KBM-7 (cell line): Measurements from ENCODE around the gene FBLN2.

Experiments used
- DNase-seq: peaks from one replicate; pipeline ENCODE4 v3.0.0-alpha.2; 2015
- in situ Hi-C: fragments of 300-500 bp; cut with MboI; formaldehyde crosslinking; loops from 2 replicates; pipeline ENCODE4 v1.14.3; 2020; ENCODE audit warnings: low sequenced_read_pairs, low pct_unique_long_range_greater_than_20kb, mixed read lengths

Gene FBLN2

DNA sequence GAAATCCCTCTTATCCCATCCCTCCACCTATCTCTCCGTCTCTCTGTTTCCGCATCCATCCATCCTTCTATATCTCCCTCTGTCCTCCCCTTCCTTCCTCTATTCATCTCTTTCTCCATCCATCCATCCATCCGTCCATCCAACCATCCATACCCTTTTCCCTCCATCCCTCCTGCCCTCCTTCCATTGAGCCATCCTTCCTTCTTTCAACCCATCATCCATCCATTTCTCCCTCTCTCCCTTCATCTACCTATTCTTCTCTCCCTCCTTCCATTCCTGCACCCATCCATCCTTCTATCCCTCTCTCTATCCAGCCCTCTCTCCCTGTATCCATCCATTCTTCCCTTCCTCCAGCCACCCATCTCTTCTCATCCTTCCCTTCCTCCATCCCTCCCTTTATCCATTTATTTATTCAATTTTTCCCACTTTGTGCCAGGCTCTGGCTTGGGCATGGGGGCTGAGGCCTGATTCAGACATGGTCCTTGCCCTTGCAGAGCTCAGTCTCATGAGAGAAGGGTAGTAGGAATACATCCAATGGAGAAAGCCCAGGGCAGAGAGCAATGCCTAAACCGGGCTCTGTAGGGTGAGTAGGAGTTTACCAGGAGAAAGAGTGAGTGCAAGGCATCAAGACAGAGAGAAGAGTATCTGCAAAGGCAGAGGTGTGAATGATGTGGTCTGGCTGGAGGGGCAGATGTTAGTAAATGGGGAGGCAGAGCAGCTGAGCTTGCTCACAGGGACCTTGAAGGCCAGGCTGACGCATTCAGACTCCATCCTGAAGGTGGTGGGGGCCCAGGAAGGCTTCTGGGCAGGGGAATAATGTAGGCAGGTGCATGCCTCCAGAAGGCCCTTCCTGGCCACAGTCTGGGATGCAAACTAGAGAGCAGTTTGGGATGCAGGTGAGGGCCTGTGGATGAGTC, 19.5 kb upstream of the FBLN2 start:
- DNase-seq, result no peak
- in situ Hi-C loops, result no loop called here

GRCh38 chr3:13530241-13531009, 18.5 kb upstream of the FBLN2 start:
- no peak for DNase-seq
- in situ Hi-C loops, result no loop called here

DNA sequence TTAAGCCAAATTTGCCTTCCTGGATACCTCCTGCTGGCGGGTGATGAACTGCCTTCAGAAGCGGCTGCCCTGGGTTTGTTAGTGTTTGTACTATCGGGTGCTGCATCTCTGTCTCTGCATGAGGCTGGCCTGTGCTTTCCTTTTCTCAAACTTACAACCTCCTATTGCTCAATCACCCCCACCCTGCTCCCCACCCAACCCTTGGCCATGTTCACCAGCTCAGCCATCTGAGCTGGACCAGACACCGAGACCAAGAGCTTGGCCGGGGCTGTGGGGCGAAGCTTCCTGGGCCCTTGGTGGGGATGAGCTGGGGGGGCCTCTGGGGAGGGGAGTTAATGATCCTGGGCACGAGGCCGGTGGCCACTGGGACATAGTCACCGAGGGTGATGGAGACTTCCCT, 16.8 kb upstream of the FBLN2 start:
- in situ Hi-C loops, result no loop called here
- no peak for DNase-seq

- no peak for DNase-seq
- in situ Hi-C loops, result no loop called here
These were observed 16.3 kb upstream of the FBLN2 start for GRCh38 chr3:13532631-13533030.

DNA sequence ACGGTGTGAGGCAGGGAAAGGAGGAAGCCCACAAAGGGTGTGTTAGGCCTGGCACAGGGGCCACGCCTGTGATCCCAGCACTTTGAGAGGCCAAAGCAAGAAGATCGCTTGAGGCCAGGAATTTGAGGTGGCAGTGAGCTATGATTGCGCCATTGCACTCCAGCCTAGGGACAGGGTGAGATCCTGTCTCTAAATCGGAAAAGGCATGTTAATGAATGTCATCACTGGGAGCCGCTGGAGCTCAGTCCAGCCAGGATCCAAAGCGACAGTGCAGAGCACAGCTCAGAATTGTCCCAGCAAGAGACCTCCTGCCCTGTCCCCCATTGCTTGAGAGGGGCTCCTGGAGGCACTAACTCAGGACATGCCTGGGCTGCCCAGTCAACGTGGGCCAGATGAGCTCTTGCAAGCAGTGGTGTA, 15.0 kb upstream of the FBLN2 start:
- in situ Hi-C loops, result no loop called here

DNA sequence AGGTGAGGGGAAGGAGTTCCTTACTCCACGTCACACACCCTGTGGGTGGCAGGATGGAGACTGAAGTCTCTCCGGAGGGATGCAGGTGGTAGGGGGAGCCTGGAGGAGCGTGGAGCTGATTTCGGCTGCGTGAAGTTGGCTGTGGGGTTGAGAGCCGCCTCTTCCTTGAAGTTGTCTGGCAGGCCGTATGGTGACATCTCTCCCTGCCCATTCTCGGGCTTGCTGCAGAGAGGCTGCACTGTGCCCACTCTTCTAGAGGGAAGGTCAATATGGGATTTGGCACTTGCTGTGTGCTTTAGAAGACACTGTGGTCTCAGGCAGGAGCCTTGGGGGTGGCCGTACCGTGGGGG, 13.4 kb upstream of the FBLN2 start:
- in situ Hi-C loops, result no loop called here
- no peak for DNase-seq

More for the DNA sequence above, 15.0 kb upstream of the FBLN2 start:
- no peak for DNase-seq

GRCh38 chr3:13535905-13536304, 13.0 kb upstream of the FBLN2 start:
- in situ Hi-C loops, result no loop called here
- no peak for DNase-seq

DNA sequence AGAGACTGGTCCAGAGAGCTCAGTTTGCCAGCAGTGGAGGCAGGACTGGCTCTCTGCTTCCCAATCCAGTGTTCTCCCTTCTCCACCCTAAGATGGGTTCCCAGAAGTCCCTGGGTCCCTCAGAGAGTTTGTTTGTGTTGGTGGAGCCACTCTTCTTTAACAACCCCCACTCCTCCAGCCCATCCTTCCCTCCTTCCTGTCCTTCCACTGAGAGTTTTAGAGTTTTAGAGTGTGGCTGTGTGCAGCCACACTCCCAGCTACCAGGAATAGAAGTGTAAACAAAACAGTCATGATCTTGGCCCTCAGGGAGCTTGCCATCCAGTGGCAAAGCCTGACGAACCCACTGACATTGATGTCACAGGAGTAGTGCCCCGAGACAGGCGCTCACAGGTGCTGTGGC, 12.5 kb upstream of the FBLN2 start:
- DNase-seq, result no peak
- in situ Hi-C loops, result no loop called here

DNA sequence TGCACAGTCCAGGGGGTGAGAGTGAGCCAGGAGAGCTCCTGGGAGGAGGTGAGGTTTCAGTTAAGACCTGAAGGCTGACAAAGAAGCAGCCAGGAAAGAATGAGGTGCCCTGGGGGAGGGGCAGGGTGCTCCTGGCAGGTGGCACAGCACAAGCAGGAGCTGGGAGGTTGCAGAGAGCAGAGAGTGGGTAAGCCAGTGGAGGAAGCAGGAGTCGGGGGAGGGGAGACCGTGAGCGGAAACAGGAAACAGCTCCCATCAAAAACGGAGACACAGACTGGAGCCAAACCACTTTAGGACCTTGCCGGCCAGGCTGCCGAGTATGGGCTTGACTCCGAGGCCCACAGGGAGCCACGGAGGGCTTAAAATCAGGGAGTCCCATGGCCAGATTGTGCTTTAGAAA, 12.1 kb upstream of the FBLN2 start:
- in situ Hi-C loops, result no loop called here
- DNase-seq, result peak; percentile 66

GRCh38 chr3:13537244-13537908, 11.5 kb upstream of the FBLN2 start:
- DNase-seq, result no peak
- in situ Hi-C loops, result no loop called here

DNA sequence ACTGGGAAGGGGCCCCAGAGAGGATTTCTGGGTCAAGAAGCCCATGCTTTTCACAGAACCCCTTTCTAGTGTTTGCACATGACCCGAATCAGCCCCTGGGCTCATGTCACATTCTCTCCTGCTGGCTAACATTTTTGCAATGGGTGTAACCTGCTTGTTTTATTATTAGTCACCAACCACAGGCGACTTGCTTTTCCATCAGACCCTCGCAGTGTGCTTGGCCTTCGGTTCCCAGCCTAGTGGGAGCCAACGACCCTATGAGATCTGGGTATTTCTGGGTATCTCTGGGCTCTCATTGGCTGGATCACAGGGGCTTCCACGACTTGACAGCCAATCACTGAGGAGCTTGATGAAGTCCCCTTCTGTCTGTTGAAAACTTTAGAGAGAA, 11.0 kb upstream of the FBLN2 start:
- in situ Hi-C loops, result no loop called here
- no peak for DNase-seq

GRCh38 chr3:13538520-13539291, 10.2 kb upstream of the FBLN2 start:
- DNase-seq, result no peak
- in situ Hi-C loops, result no loop called here

GRCh38 chr3:13539292-13539638, 9.7 kb upstream of the FBLN2 start:
- in situ Hi-C loops, result no loop called here
- DNase-seq, result no peak

- DNase-seq, result no peak
- in situ Hi-C loops, result no loop called here
These were observed 9.3 kb upstream of the FBLN2 start for GRCh38 chr3:13539671-13540070.

GRCh38 chr3:13540297-13540995, 8.5 kb upstream of the FBLN2 start:
- no peak for DNase-seq
- in situ Hi-C loops, result no loop called here

DNA sequence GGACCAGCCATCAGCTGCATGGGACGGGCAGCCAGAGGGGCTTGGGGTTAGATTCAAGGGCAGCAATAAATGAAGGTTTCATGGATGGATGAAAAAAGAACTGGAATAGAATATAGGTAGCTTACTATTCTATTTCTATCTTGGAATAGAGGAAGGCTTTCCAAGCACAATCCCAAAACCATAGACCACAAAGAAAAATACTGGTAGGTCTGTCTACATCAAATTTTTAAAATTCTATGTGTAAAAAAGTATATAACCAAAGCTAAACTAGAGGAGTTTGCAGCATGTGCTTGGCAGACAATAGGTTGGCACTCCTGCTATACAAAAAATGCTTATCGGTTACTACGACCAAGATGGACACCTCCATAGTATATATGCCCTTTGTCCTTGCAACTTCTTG, 7.2 kb upstream of the FBLN2 start:
- in situ Hi-C loops, result no loop called here
- no peak for DNase-seq

- DNase-seq, result no peak
- in situ Hi-C loops, result no loop called here
These were observed 6.8 kb upstream of the FBLN2 start for GRCh38 chr3:13542142-13542541.

DNA sequence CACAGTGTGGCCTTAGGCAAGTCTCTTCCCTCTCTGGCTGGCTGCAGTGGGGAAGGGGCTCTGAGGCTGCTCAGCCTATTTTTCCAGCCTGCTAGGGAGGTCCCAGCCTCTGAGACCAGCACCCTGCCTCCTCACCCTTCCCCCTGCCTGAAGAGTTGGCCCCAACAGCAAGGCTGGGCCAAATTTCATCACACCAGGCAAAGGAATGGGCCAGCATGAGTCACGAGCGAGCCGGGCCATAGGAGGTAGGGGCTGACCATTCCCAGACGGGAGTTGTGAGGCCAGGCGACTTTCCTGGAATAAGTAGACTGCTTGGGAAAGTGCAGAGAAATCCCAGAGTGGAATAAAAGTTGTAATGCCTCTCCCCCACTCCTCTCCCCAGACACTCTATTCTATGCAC, 5.7 kb upstream of the FBLN2 start:
- no peak for DNase-seq
- in situ Hi-C loops, result no loop called here

GRCh38 chr3:13544293-13544831, 4.6 kb upstream of the FBLN2 start:
- in situ Hi-C loops, result no loop called here
- no peak for DNase-seq
